Body of pancreas (tissue), 4 donors: ENCODE data around the gene LRRK1.

Experiments
- POLR2A ChIP-seq, 3 donors: fragments of 450-650 bp; IDR thresholded peaks; one replicate each; pipeline ENCODE4 v1.6.1; 2016; ENCODE audit warnings: antibody characterized with exemption in 3 of 3, mild to moderate bottlenecking in 2 of 3
- TF ChIP-seq, protein P1 (sequence below), 7 experiments: fragments of 450-650 bp in 4 of 7; fragments of 200-600 bp in 3 of 7; sonication (generic) in 3 of 7; IDR thresholded peaks; one replicate each; pipeline ENCODE4 v1.5.1; 2016 to 2019; ENCODE audit warnings: antibody characterized with exemption in 7 of 7

DNA sequence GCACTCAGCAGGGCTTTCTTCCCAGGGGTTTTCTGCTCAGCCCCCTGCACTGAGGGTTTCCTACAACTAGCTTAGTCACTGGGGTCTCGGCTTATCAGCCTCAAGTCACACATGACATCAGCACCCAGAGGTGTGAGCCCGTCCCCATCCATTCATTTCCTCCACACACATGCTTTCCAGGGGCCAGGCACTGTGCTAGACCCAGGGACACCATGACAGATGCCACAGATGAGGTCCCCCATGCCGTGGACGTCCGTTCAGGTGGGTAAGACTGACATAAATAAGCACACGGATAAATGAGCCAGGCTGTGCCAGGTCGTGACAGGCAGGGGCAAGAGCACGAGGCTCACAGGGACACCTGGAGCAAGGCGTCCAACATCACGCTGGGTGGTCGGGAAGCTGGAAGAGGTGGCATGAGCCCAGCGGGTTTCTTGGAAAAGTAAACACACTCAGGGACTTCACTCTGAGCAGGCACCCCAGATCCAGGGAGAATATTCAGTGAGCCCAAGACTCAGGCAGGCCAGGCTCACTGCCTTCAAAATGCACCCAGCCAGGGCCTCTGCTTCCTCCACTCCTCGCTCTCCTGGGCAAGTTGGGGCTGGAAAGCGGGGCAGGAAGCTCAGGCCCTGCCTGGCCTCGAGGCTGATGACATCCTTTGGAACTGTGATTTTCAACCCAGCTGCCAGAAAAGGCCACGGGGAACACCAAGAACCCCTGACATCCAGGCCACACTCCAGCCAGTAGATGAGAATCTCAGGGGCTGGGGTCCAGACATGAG, 193.4 kb downstream of the LRRK1 start:
- TF ChIP-seq, protein P1, sequence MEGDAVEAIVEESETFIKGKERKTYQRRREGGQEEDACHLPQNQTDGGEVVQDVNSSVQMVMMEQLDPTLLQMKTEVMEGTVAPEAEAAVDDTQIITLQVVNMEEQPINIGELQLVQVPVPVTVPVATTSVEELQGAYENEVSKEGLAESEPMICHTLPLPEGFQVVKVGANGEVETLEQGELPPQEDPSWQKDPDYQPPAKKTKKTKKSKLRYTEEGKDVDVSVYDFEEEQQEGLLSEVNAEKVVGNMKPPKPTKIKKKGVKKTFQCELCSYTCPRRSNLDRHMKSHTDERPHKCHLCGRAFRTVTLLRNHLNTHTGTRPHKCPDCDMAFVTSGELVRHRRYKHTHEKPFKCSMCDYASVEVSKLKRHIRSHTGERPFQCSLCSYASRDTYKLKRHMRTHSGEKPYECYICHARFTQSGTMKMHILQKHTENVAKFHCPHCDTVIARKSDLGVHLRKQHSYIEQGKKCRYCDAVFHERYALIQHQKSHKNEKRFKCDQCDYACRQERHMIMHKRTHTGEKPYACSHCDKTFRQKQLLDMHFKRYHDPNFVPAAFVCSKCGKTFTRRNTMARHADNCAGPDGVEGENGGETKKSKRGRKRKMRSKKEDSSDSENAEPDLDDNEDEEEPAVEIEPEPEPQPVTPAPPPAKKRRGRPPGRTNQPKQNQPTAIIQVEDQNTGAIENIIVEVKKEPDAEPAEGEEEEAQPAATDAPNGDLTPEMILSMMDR (IDR thresholded peaks at IDR 0.05): no peak
- no peak for TF ChIP-seq POLR2A (IDR thresholded peaks at IDR 0.05)
